Measurements from ENCODE around the gene ABCB6.

DNA sequence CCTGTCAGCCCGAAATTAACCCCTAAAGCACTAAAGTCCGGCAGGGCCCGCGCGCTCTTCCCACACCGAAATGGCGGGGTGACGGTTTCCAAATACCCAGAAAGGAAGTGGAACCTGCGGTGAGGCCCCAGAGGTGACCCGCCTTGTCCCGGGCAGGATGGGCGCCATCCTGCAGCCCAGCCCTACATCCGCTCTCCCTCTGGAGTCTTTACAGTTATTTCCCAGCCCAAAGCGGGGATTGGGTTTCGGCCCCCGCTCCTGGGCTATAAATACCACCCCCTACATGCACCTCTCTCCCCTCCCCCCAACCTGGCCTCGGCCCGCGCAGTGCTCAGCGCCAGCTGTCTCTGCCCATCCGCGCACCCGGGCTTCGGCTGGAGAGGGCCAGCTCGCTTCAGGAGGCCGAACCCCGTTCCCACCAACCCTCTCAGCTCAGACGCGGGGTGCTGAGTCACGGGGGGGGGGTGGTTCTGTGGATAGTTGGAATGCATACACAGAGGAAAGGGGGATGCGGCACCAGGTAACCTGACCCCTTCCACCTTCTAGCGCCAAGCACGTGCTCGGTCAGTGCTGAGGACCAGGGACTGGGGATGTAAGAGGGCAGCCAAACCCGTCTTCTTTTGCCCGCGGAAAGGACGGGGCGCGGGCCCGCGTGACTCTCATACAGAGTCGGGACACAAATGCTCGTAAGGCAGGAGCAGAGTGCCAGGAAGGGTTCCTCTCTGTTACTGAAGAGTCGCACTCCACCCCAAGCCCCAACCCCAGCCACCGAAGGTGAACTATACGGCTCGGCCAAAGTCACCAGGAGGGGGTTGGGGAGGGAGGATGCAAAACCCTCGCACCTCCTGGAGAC lies 34.4 kb upstream of the ABCB6 start, which contains the start of gene TUBA4B:
- no peak for TF ChIP-seq EZH2phosphoT487 (IDR thresholded peaks at IDR 0.05; ENCODE audit: insufficient read depth, low read depth)
- no peak for TF ChIP-seq EZH2 (IDR thresholded peaks at IDR 0.05; ENCODE audit: insufficient read depth, poor library complexity, severe bottlenecking)

Measured in GM23248 (cell line).